ENCODE measurements around the gene BTNL8.

BTNL8 gene

DNA sequence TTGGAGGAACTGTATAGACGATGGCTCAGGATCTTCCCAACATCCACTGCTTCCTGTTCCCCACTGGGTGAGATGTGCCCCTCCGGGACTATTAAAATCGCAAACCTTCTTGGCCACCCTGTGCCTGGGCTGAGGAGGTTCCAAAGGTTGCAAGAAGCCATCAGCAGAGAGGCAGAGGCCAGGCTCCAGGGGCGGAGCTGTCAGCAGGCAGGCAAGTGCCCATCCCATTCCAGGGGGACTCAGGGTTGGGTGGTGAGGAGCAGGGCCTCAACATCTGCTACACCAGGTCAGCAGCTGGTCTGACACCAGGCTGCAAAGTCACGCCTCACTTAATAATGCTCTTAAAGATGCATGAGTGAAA, 91.9 kb downstream of the BTNL8 start:
- Histone ChIP-seq H3K9me3 (ENCODE audit: control insufficient read depth, insufficient read depth, low read depth, low read length) (no peaks in the 10 kb centered on the region), H3K27ac (ENCODE audit: low read depth, low read length) (no peak overlapping the region), H3K9ac (ENCODE audit: low read length) (no peak overlapping the region), H3K27me3 (ENCODE audit: control insufficient read depth, insufficient read depth, low read length) (no peaks in the 10 kb centered on the region), H3K36me3 (ENCODE audit: control insufficient read depth, insufficient read depth, low read length) (no peaks in the 10 kb centered on the region), H3K4me1 (ENCODE audit: control insufficient read depth, insufficient read depth, low read length) (no peaks in the 10 kb centered on the region; the same call in 1 of the 2 replicates), H3K4me3 (ENCODE audit: low read depth, low read length) (no peak overlapping the region)

All from HUES6 (cell line).